Astrocyte of the spinal cord (primary cell): ENCODE data around the gene IFNL2.
"Not testable (repeated sequence)": the region's sequence is repeated elsewhere in the genome, so short reads cannot be mapped to it uniquely, and the experiment has no call there.

Experiments used
- DNase-seq: peaks from one replicate; pipeline ENCODE4 v3.0.0; 2011; ENCODE audit warnings: low read depth, low spot score
- H3K4me3 ChIP-seq: 2 replicates; pipeline ENCODE4 v1.5.1; 2011; ENCODE audit warnings: low read depth, mild to moderate bottlenecking, low read length, moderate library complexity
- in situ Hi-C: cut with HindIII; loops from 2 replicates; pipeline ENCODE4 v1.10.0; 2017; ENCODE audit warnings: low sequenced_read_pairs
- TF ChIP-seq, protein P1 (sequence below): IDR thresholded peaks from 2 replicates; pipeline ENCODE4 v1.5.1; 2012; ENCODE audit warnings: low read depth, mild to moderate bottlenecking, low read length, inconsistent platforms

Gene IFNL2

DNA sequence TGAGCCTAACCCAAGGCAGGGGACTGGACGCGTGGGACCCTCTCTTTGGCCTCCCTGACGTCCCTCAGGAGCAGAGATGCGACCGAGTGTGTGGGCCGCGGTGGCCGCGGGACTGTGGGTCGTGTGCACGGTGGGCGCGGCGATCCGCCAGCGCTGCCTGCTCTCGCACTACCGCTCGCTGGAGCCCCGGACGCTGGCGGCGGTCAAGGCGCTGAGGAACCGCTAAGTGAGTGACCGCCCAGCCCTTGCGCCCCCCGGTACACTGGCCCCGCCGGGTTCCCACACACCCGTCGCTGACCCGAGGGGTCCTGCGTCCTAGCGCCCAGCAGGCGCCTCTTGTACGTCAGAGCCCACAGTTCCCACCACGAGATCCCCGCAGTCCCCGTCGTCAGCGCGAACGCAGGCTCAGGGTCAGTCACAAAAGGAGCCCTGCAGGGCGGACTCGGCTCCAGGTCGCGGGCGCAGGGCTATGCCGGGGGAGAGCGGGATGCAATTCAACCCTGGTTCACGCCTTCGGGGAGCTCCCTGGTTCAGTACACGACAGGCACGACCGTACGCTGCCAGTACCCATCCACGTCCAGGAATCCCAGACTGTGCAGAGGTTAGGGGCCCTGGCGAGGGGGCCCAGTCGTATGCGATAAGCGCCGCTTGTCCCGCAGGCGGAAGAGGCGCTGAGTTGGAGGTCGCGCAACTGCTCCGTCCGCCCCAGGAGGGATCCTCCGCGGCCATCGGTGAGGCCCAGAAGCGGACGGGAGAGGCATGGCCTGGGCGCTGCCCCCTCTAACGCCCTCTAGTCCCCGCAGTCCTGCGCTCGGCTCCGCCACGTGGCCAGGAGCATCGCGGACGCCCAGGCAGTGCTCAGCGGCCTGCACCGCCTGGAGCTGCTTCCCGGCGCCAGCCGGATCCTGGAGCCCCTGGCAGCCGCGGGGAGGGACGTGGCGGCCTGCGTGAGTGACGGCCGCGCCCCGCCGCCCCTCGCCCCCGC lies 3.6 kb upstream of the IFNL2 start:
- TF ChIP-seq, protein P1, sequence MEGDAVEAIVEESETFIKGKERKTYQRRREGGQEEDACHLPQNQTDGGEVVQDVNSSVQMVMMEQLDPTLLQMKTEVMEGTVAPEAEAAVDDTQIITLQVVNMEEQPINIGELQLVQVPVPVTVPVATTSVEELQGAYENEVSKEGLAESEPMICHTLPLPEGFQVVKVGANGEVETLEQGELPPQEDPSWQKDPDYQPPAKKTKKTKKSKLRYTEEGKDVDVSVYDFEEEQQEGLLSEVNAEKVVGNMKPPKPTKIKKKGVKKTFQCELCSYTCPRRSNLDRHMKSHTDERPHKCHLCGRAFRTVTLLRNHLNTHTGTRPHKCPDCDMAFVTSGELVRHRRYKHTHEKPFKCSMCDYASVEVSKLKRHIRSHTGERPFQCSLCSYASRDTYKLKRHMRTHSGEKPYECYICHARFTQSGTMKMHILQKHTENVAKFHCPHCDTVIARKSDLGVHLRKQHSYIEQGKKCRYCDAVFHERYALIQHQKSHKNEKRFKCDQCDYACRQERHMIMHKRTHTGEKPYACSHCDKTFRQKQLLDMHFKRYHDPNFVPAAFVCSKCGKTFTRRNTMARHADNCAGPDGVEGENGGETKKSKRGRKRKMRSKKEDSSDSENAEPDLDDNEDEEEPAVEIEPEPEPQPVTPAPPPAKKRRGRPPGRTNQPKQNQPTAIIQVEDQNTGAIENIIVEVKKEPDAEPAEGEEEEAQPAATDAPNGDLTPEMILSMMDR = no peak
- H3K4me3 ChIP-seq = no peak overlapping the region
- in situ Hi-C loops = no loop called here
- DNase-seq = no peak

DNA sequence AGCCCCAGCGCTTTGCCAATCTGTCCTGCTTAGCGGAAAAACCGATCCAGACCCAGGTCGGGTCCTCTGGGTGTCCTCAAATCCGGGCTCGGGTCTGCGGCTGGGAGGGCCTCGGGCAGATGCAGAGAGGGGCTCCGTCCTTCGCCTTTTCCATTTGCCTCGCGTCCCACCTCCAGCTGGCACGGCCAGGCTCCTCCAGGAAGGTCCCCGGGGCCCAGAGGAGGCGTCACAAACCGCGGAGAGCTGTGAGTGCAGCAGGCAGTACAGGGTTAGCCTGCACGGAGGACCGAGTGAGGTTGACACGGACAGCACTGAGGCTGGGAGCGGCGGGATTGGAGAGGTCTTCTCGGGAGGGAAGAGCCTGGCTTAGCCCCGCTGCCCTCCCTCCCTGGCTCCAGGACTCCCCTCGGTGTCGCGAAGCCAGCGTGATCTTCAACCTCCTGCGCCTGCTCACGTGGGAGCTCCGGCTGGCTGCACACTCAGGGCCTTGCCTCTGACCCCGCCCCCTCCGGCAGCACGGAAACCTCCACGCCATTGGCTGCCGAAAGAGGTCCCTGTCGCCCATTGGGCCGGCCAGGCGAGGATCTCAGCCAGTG lies 2.8 kb upstream of the IFNL2 start:
- in situ Hi-C loops = no loop called here

DNA sequence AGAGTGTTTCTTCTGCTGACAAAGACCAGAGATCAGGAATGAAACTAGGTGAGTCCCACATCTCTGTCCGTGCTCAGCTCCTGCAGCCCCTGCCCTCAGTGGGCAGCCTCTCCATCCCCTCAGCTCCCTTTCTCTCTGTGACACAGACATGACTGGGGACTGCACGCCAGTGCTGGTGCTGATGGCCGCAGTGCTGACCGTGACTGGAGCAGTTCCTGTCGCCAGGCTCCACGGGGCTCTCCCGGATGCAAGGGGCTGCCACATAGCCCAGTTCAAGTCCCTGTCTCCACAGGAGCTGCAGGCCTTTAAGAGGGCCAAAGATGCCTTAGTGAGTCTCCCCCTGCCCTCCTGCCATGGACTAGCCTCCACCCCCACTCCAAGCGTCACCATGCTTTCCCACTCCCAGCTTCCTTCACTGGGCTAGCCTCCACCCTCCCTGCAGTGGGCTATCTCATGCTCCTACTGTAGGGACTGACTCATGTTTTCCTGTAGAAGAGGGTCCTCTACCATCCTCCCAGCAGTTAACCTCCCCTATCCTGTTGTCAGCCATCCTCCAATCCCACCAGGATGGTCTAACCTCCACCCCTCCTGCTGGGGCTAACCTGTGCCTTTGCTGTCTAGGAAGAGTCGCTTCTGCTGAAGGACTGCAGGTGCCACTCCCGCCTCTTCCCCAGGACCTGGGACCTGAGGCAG lies 481 bp downstream of the IFNL2 start:
- H3K4me3 ChIP-seq, DNase-seq, in situ Hi-C loops: not testable (repeated sequence)

More for the DNA sequence above, 2.8 kb upstream of the IFNL2 start:
- TF ChIP-seq, protein P1 = no peak
- H3K4me3 ChIP-seq = no peak overlapping the region
- DNase-seq = no peak

DNA sequence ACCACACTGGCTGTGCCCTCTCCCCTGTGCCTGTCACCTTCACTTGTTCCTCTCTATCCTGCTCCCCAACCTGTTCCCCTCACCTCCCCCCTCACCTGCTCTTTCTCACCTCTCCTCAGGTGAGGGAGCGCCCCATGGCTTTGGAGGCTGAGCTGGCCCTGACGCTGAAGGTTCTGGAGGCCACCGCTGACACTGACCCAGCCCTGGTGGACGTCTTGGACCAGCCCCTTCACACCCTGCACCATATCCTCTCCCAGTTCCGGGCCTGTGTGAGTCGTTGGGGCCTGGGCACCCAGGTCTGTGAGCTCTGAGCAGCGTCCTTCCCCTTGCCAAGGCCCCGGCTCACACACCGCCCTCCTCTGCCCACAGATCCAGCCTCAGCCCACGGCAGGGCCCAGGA lies 1.2 kb downstream of the IFNL2 start:
- DNase-seq, H3K4me3 ChIP-seq, in situ Hi-C loops: not testable (repeated sequence)

DNA sequence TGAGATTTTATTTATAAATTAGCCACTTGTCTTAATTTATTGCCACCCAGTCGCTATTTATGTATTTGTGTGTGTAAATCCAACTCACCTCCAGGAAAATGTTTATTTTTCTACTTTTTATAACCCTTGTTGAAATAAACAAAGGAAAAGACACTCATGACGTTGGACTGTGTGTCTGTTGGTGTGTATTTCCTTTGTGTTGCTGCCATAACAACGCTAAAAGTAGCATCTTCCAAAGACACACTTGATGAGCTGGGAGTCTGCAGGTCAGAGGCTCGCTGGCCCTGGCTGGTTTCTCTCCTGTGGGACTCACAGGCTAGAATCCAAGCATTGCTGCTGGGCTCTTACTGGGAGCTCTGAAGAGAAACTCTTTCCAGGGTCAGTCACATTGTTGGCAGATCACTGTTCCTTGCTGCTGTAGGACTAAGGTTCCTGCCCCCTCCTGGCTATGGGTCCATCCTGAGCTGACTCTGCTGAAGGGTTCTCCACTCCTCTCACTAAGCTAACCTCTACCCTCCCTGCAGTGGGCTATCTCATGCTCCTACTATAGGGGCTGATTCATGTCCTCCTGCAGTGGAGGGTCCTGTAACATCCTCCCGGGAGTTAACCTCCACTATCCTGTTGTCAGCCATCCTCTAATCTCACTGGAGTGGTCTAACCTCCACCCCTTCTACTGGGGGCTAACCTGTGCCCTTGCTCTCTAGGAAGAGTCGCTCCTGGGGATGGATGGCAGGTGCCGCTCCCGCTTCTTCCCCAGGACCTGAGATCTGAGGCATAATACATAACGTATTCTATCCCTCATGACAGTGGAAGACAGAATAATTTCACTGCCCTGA lies 2.1 kb downstream of the IFNL2 start:
- TF ChIP-seq, protein P1 = no peak
- in situ Hi-C loops = no loop called here
- no peak for DNase-seq
- no peak overlapping the region for H3K4me3 ChIP-seq

DNA sequence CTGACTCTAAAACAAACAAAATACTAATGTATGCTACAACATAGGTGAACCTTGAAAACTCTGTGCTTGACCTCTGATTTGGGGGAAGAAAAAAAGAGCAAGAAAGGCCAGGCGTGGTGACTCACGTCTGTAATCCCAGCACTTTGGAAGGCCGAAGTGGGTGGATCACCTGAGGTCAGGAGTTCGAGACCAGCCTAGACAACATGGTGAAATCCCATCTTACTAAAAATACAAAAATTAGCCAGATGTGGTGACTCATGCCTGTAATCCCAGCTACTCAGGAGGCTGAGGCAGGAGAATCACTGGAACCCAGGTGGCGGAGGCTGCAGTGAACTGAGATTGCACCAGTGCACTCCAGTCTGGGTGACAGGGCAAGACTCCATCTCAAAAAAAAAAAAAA lies 5.7 kb downstream of the IFNL2 start:
- in situ Hi-C loops, H3K4me3 ChIP-seq, DNase-seq: not testable (repeated sequence)

DNA sequence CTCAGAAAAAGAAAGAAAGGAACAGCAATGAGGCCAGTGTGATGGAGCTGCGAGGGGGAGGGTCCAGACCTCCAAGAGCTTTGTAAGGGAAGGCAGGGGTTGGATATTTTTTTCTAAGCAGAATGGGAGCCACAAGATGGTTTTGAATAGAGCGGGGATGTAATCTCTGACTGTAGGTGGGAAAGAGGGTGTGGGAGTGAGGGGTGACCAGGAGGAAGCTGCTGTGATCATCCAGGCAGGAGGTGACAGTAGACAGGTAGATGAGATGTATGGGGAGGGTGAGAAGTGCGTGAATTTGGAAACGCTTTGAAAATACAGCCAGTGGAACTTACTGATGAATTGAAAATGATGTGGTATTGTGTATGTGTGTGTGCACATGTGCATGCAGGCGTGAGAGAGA lies 7.4 kb downstream of the IFNL2 start:
- H3K4me3 ChIP-seq = no peak overlapping the region
- in situ Hi-C loops = no loop called here
- TF ChIP-seq, protein P1 = no peak
- DNase-seq = no peak
